Smooth muscle cell (in vitro differentiated cells): ENCODE data around the gene EXOSC10. TPM values are rescaled to one million over a fixed set of nuclear protein-coding genes. Genes with fewer than 3 reads are reported as not detected.

Experiments used
- DNase-seq: peaks from one replicate; lab custom pipeline; 2025; ENCODE audit not compliant: unreplicated experiment; lab: John Stamatoyannopoulos, UW
- H2AFZ ChIP-seq: fragments of 200-600 bp; sonication (generic); 2 replicates; pipeline ENCODE4 v1.6.0; 2016; ENCODE audit warnings: antibody characterized with exemption, low read depth, mild to moderate bottlenecking
- H3F3A ChIP-seq: fragments of 200-600 bp; sonication (generic); 2 replicates; pipeline ENCODE4 v1.6.0; 2017; ENCODE audit warnings: antibody characterized with exemption, low read depth
- H3K27ac ChIP-seq: fragments of 200-600 bp; sonication (generic); 2 replicates; pipeline ENCODE4 v1.5.1; 2016; ENCODE audit warnings: low read depth, mild to moderate bottlenecking
- H3K27me3 ChIP-seq: fragments of 200-600 bp; sonication (generic); 2 replicates; pipeline ENCODE4 v1.6.1; 2016; ENCODE audit warnings: low read depth, mild to moderate bottlenecking
- H3K36me3 ChIP-seq: fragments of 200-600 bp; sonication (generic); 2 replicates; pipeline ENCODE4 v1.5.1; 2016; ENCODE audit warnings: low read depth
- H3K4me1 ChIP-seq: fragments of 200-600 bp; sonication (generic); 2 replicates; pipeline ENCODE4 v1.5.1; 2016; ENCODE audit warnings: low read depth
- H3K4me2 ChIP-seq: fragments of 200-600 bp; sonication (generic); 2 replicates; pipeline ENCODE4 v1.6.0; 2016; ENCODE audit warnings: mild to moderate bottlenecking
- H3K4me3 ChIP-seq: fragments of 200-600 bp; sonication (generic); 2 replicates; pipeline ENCODE4 v1.5.1; 2016; ENCODE audit warnings: mild to moderate bottlenecking
- H3K79me2 ChIP-seq: fragments of 200-600 bp; sonication (generic); 2 replicates; pipeline ENCODE4 v1.6.0; 2016; ENCODE audit warnings: low read depth, mild to moderate bottlenecking
- H3K9ac ChIP-seq: fragments of 200-600 bp; sonication (generic); 2 replicates; pipeline ENCODE4 v1.6.0; 2016; ENCODE audit warnings: low read depth
- H3K9me3 ChIP-seq: fragments of 200-600 bp; sonication (generic); replicated peaks from 2 replicates; pipeline ENCODE4 v1.5.1; 2016; ENCODE audit warnings: low read depth
- H4K20me1 ChIP-seq: fragments of 200-600 bp; sonication (generic); 2 replicates; pipeline ENCODE4 v1.6.0; 2016; ENCODE audit warnings: low read depth
- CTCF ChIP-seq: fragments of 200-600 bp; sonication (generic); IDR thresholded peaks from 2 replicates; pipeline ENCODE4 v1.5.1; 2017; ENCODE audit warnings: borderline replicate concordance, mild to moderate bottlenecking, antibody characterized with exemption; ENCODE audit not compliant: insufficient read depth, poor library complexity, severe bottlenecking
- WGBS: methylation state at CpG from one replicate; pipeline ENCODE4 v1.1.7; 2016; ENCODE audit warnings: low lambda C conversion rate; 5-methylcytosine and 5-hydroxymethylcytosine counted together
- polyA plus RNA-seq: library from polyadenylated mRNA; unstranded; fragments of >200 nt; fragmentation: Nextera tagmentation; extraction: Ambion mirVana; gene quantifications from 2 replicates; pipeline ENCODE4 v1.2.1, GENCODE V29; 2016
- total RNA-seq: library from RNA; depleted of rRNA; stranded (reverse); fragments of >200 nt; gene quantifications from 2 replicates; pipeline ENCODE4 v1.2.3, GENCODE V29; 2014

Gene EXOSC10
- total and polyA plus RNA-seq, 2 experiments from 2014 or later, result 49.2 to 59.9 TPM

- Histone ChIP-seq H3K27ac (no peak overlapping the region), H3K9ac (no peak overlapping the region), H3K79me2 (no peaks in the 10 kb centered on the region), H3K9me3 (no peaks in the 10 kb centered on the region), H3K4me3 (no peak overlapping the region), H2AFZ (no peak overlapping the region), H3K4me2 (no peak overlapping the region), H3K36me3 (peaks cover 16% of the 10 kb centered on the region), H3K4me1 (no peaks in the 10 kb centered on the region), H3K27me3 (no peaks in the 10 kb centered on the region), H4K20me1 (no peaks in the 10 kb centered on the region), H3F3A (no peaks in the 10 kb centered on the region)
- no peak for TF ChIP-seq CTCF
- 86% methylated on average over 12 of the region's 12 CpGs for WGBS
- DNase-seq, result no peak
Measured at GRCh38 chr1:11144570-11145256, 45.0 kb upstream of the EXOSC10 start.

GRCh38 chr1:11143907-11144306 lies 44.2 kb upstream of the EXOSC10 start:
- no peak overlapping the region for H3K4me3 ChIP-seq
- no peak overlapping the region for H3K27ac ChIP-seq
- 91% methylated on average over 2 of the region's 2 CpGs for WGBS
- no peak overlapping the region for H3K4me2 ChIP-seq
- H4K20me1 ChIP-seq, result no peaks in the 10 kb centered on the region
- H3K9me3 ChIP-seq, result no peaks in the 10 kb centered on the region
- no peaks in the 10 kb centered on the region for H3K27me3 ChIP-seq
- DNase-seq, result no peak
- no peaks in the 10 kb centered on the region for H3F3A ChIP-seq
- no peak for TF ChIP-seq CTCF
- no peaks in the 10 kb centered on the region for H3K4me1 ChIP-seq
- no peaks in the 10 kb centered on the region for H3K79me2 ChIP-seq
- H3K9ac ChIP-seq, result no peak overlapping the region
- no peak overlapping the region for H2AFZ ChIP-seq
- peaks cover 16% of the 10 kb centered on the region for H3K36me3 ChIP-seq

GRCh38 chr1:11143401-11143800 lies 43.7 kb upstream of the EXOSC10 start:
- H3K4me1 ChIP-seq, result no peaks in the 10 kb centered on the region
- no peaks in the 10 kb centered on the region for H4K20me1 ChIP-seq
- H3K27ac ChIP-seq, result no peak overlapping the region
- no peaks in the 10 kb centered on the region for H3K79me2 ChIP-seq
- no peak overlapping the region for H3K4me3 ChIP-seq
- no peak for DNase-seq
- WGBS, result 96% methylated on average over 5 of the region's 5 CpGs
- H3K9ac ChIP-seq, result no peak overlapping the region
- no peaks in the 10 kb centered on the region for H3K27me3 ChIP-seq
- H3K4me2 ChIP-seq, result no peak overlapping the region
- H2AFZ ChIP-seq, result no peak overlapping the region
- no peaks in the 10 kb centered on the region for H3F3A ChIP-seq
- peaks cover 16% of the 10 kb centered on the region for H3K36me3 ChIP-seq
- no peaks in the 10 kb centered on the region for H3K9me3 ChIP-seq
- no peak for TF ChIP-seq CTCF
